SK-N-SH (cell line): ENCODE data around the gene SPTSSB. TPM values are rescaled to one million over a fixed set of nuclear protein-coding genes. Genes with fewer than 3 reads are reported as not detected.

Experiments
- CTCF ChIA-PET: fragments of 300-600, 350-600 bp; formaldehyde crosslinking; extraction: SDS; loops from one replicate; lab custom pipeline; 2021; lab: Yijun Ruan, JAX
- POLR2A ChIA-PET: fragments of 350-600 bp; sonication (Branson Sonifier 250); formaldehyde crosslinking; extraction: SDS; loops from one replicate; lab custom pipeline; 2020; ENCODE audit warnings: antibody characterized with exemption, inconsistent platforms; lab: Yijun Ruan, JAX
- DNase-seq: peaks from one replicate; pipeline ENCODE4 v3.0.0; 2012
- H2AFZ ChIP-seq: fragments of 200-600 bp; sonication (generic); 2 replicates; pipeline ENCODE4 v1.8.1; 2016; ENCODE audit warnings: antibody characterized with exemption, mild to moderate bottlenecking, low read depth
- H3F3A ChIP-seq: fragments of 200-600 bp; sonication (generic); replicated peaks from 2 replicates; pipeline ENCODE3; 2016; ENCODE audit warnings: antibody characterized with exemption, mild to moderate bottlenecking; ENCODE audit not compliant: insufficient read depth
- H3K27ac ChIP-seq, 2 experiments: fragments of 200-500 bp in 1 of 2; fragments of 200-600 bp in 1 of 2; sonication (Bioruptor generic) in 1 of 2; sonication (generic), shearing (Covaris generic) in 1 of 2; 2 replicates each; pipeline versions ENCODE4 v1.5.1 to v1.6.1; 2014 to 2016; ENCODE audit warnings: low read depth in 2 of 2, inconsistent platforms in 1 of 2, low read length in 1 of 2, mild to moderate bottlenecking in 1 of 2, mixed read lengths in 1 of 2
- H3K27me3 ChIP-seq: fragments of 200-600 bp; sonication (generic), shearing (Covaris generic); 2 replicates; pipeline ENCODE4 v1.6.1; 2016; ENCODE audit warnings: mixed run types; ENCODE audit not compliant: insufficient read depth
- H3K36me3 ChIP-seq, 2 experiments: fragments of 200-500 bp in 1 of 2; fragments of 200-600 bp in 1 of 2; sonication (Bioruptor generic) in 1 of 2; sonication (generic) in 1 of 2; replicated peaks in 1 of 2; 2 replicates each; pipeline versions ENCODE3 to v1.5.1; 2014 to 2016; ENCODE audit warnings: low read length in 1 of 2, mild to moderate bottlenecking in 1 of 2; ENCODE audit not compliant: insufficient read depth in 2 of 2, control insufficient read depth in 1 of 2
- H3K4me1 ChIP-seq, 2 experiments: fragments of 200-500 bp in 1 of 2; fragments of 200-600 bp in 1 of 2; sonication (Bioruptor generic) in 1 of 2; sonication (generic), shearing (Covaris generic) in 1 of 2; 2 replicates each; pipeline versions ENCODE4 v1.5.1 to v1.6.1; 2014 to 2016; ENCODE audit warnings: low read depth in 1 of 2, low read length in 1 of 2, mixed run types in 1 of 2; ENCODE audit not compliant: insufficient read depth in 2 of 2, control insufficient read depth in 1 of 2
- H3K4me2 ChIP-seq: fragments of 200-600 bp; sonication (generic), shearing (Covaris generic); 2 replicates; pipeline ENCODE4 v1.6.1; 2017; ENCODE audit warnings: mixed run types
- H3K4me3 ChIP-seq, 2 experiments: fragments of 200-500 bp in 1 of 2; fragments of 200-600 bp in 1 of 2; sonication (Bioruptor generic) in 1 of 2; sonication (generic), shearing (Covaris generic) in 1 of 2; 2 replicates each; pipeline versions ENCODE4 v1.5.1 to v1.8.1; 2014 to 2016; ENCODE audit warnings: low read depth in 2 of 2, inconsistent platforms in 1 of 2, low read length in 1 of 2, mild to moderate bottlenecking in 1 of 2, mixed read lengths in 1 of 2, moderate library complexity in 1 of 2
- H3K79me2 ChIP-seq: fragments of 200-600 bp; sonication (generic); 2 replicates; pipeline ENCODE4 v1.8.1; 2017; ENCODE audit warnings: mild to moderate bottlenecking; ENCODE audit not compliant: insufficient read depth
- H3K9ac ChIP-seq: fragments of 200-600 bp; sonication (generic); 2 replicates; pipeline ENCODE4 v1.6.1; 2017; ENCODE audit warnings: mixed run types
- H3K9me2 ChIP-seq: fragments of 200-600 bp; sonication (generic); 2 replicates; pipeline ENCODE4 v1.6.1; 2017; ENCODE audit warnings: mixed run types
- H3K9me3 ChIP-seq: fragments of 200-600 bp; sonication (generic); 2 replicates; pipeline ENCODE4 v1.6.1; 2017; ENCODE audit warnings: mixed run types, mild to moderate bottlenecking, moderate library complexity
- H4K20me1 ChIP-seq: fragments of 200-600 bp; sonication (generic); 2 replicates; pipeline ENCODE4 v1.6.1; 2017; ENCODE audit warnings: mild to moderate bottlenecking, mixed run types; ENCODE audit not compliant: insufficient read depth
- CHD2 ChIP-seq: fragments of 150-350 bp; IDR thresholded peaks from 2 replicates; pipeline ENCODE4 v1.6.1; 2018; ENCODE audit warnings: low read length; ENCODE audit not compliant: partially characterized antibody
- ELF1 ChIP-seq: IDR thresholded peaks from 2 replicates; pipeline ENCODE4 v1.4.0; 2012
- EZH2phosphoT487 ChIP-seq: fragments of 200-600 bp; sonication (generic); IDR thresholded peaks from 2 replicates; pipeline ENCODE4 v1.6.1; 2017; ENCODE audit warnings: low read depth, mixed run types, mild to moderate bottlenecking, antibody characterized with exemption, moderate library complexity, borderline replicate concordance
- FOSL2 ChIP-seq: IDR thresholded peaks from 2 replicates; pipeline ENCODE4 v1.4.0; 2012; ENCODE audit warnings: low read depth, mild to moderate bottlenecking, moderate library complexity, borderline replicate concordance
- FOXM1 ChIP-seq: IDR thresholded peaks from 2 replicates; pipeline ENCODE4 v1.4.0; 2012; ENCODE audit warnings: low read depth, mild to moderate bottlenecking
- GABPA ChIP-seq: IDR thresholded peaks from 2 replicates; pipeline ENCODE4 v1.4.0; 2012; ENCODE audit warnings: low read depth, mild to moderate bottlenecking
- GATA2 ChIP-seq: sonication (generic); formaldehyde crosslinking; IDR thresholded peaks from 2 replicates; pipeline ENCODE4 v1.5.0; 2020; ENCODE audit warnings: mild to moderate bottlenecking, missing genetic modification reagents
- IRF3 ChIP-seq: fragments of 150-350 bp; IDR thresholded peaks from 2 replicates; pipeline ENCODE4 v1.6.1; 2016; ENCODE audit warnings: mild to moderate bottlenecking, low read depth, low read length
- JUND ChIP-seq: IDR thresholded peaks from 2 replicates; pipeline ENCODE4 v1.4.0; 2012
- MEF2A ChIP-seq: IDR thresholded peaks from 2 replicates; pipeline ENCODE4 v1.4.0; 2012; ENCODE audit warnings: low read depth, borderline replicate concordance
- NFIC ChIP-seq: IDR thresholded peaks from 2 replicates; pipeline ENCODE4 v1.4.0; 2012; ENCODE audit warnings: borderline replicate concordance
- NRF1 ChIP-seq: IDR thresholded peaks from 2 replicates; pipeline ENCODE4 v1.6.1; 2012; ENCODE audit warnings: low read depth, mild to moderate bottlenecking, low read length
- RAD21 ChIP-seq: IDR thresholded peaks from 2 replicates; pipeline ENCODE4 v1.6.1; 2012; ENCODE audit warnings: mild to moderate bottlenecking, low read length
- RCOR1 ChIP-seq: fragments of 150-350 bp; IDR thresholded peaks from 2 replicates; pipeline ENCODE4 v1.6.1; 2017; ENCODE audit warnings: antibody characterized with exemption, low read length
- SIN3A ChIP-seq: IDR thresholded peaks from 2 replicates; pipeline ENCODE4 v1.6.1; 2012; ENCODE audit warnings: low read depth, mild to moderate bottlenecking, low read length, moderate library complexity, borderline replicate concordance
- TCF12 ChIP-seq: IDR thresholded peaks from 2 replicates; pipeline ENCODE4 v1.4.0; 2012
- TEAD4 ChIP-seq: IDR thresholded peaks from 2 replicates; pipeline ENCODE4 v1.4.0; 2012; ENCODE audit warnings: mild to moderate bottlenecking, borderline replicate concordance; ENCODE audit not compliant: insufficient read depth
- USF2 ChIP-seq: fragments of 150-350 bp; IDR thresholded peaks from 2 replicates; pipeline ENCODE4 v1.6.1; 2017; ENCODE audit warnings: antibody characterized with exemption, low read length, low read depth, borderline replicate concordance
- YY1 ChIP-seq: IDR thresholded peaks from 2 replicates; pipeline ENCODE4 v1.4.0; 2012; ENCODE audit warnings: low read depth, mild to moderate bottlenecking
- ZBTB33 ChIP-seq: IDR thresholded peaks from 2 replicates; pipeline ENCODE4 v1.4.0; 2012; ENCODE audit warnings: low read depth, borderline replicate concordance
- whole genome bisulfite sequencing: methylation state at CpG from one replicate; pipeline ENCODE4 v1.1.6; 2017; ENCODE audit warnings: low lambda C conversion rate; 5-methylcytosine and 5-hydroxymethylcytosine counted together
- polyA plus RNA-seq, 3 experiments: library from polyadenylated mRNA; depleted of rRNA; stranded (reverse); fragments of >200 nt; gene quantifications; 2 replicates each; pipeline ENCODE4 v1.2.3, GENCODE V29; 2012
- TF ChIP-seq, protein P1 (sequence below): IDR thresholded peaks from 2 replicates; pipeline ENCODE4 v1.4.0; 2012; ENCODE audit warnings: low read depth

Gene SPTSSB
- polyA plus RNA-seq, 1 of the 3 experiments (the other 2 are of a cell fraction) = 0.07 TPM

DNA sequence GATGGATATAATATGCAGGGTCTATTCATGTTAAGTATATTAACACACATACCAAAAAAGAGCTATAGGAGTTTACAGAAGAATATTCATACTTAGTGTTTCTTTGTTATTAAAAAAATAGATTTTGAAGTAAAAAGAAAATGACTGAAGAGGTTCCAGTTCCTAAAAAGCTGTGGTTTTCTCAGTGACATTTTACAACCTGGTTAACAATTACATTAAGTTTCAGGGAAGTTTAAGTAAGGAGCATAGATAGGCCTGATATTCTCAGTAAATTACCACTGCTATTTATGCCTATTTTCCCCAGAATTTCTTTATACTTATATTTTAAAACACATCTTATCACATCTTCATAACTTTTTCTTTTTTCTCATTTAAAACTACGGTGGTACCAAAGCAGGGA, 43.6 kb upstream of the SPTSSB start:
- DNase-seq = no peak
- peaks cover 4 to 19% of the 10 kb centered on the region in 2 experiments for H3K4me1 ChIP-seq
- H3K4me2 ChIP-seq = no peak overlapping the region; the same call in 1 of the 2 replicates
- H3K9me3 ChIP-seq = no peaks in the 10 kb centered on the region
- POLR2A ChIA-PET = no interaction called here
- CTCF ChIA-PET = interaction anchor here (1.1 to 1.4 kb wide), 5 partner anchors 9 to 707 kb away, joined by 3 to 4 read pairs (median 3); partner anchors contain the start of gene SPTSSB
- no peaks in the 10 kb centered on the region for H3K9me2 ChIP-seq
- peak overlapping the region; percentile 34 to 88 for H3K27ac ChIP-seq
- H3K79me2 ChIP-seq = no peaks in the 10 kb centered on the region
- WGBS = 24% methylated on average over 1 of the region's 1 CpG
- H3K36me3 ChIP-seq = no peaks in the 10 kb centered on the region
- H4K20me1 ChIP-seq = no peaks in the 10 kb centered on the region
- TF ChIP-seq USF2 = no peak
- TF ChIP-seq CHD2 = no peak
- TF ChIP-seq RCOR1 = no peak
- H3K4me3 ChIP-seq = no peak overlapping the region
- H2AFZ ChIP-seq = no peak overlapping the region
- peak overlapping the region; percentile 8; the same call in 1 of the 2 replicates for H3K9ac ChIP-seq
- H3F3A ChIP-seq = peaks cover 5% of the 10 kb centered on the region
- no peaks in the 10 kb centered on the region for H3K27me3 ChIP-seq

DNA sequence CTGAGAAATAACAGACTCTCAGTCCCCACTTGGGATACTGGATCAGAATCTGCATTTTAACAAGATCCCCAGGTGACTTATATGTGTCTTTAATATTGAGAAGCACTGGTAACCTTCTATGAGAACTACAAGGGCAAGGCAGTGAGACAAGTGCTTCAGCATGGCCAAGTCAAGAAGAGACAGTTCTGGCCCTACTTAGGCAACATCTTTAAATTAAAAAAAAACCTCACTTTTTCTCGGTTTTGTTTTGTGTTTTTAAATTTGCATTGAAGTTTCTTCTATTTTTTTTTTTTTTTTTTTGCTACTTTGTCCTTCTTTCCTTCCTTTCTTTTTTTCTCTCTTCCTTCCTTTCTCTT, 42.5 kb upstream of the SPTSSB start:
- POLR2A ChIA-PET = no interaction called here

More for the DNA sequence above, 42.5 kb upstream of the SPTSSB start:
- Histone ChIP-seq H3K36me3 (no peaks in the 10 kb centered on the region), H3K27me3 (no peaks in the 10 kb centered on the region), H4K20me1 (no peaks in the 10 kb centered on the region), H3K9me2 (no peaks in the 10 kb centered on the region), H3K9ac (no peak overlapping the region), H3K9me3 (no peaks in the 10 kb centered on the region), H3K27ac (no peak overlapping the region), H3F3A (peaks cover 5% of the 10 kb centered on the region), H2AFZ (no peak overlapping the region), H3K4me3 (no peak overlapping the region), H3K79me2 (no peaks in the 10 kb centered on the region), H3K4me2 (no peak overlapping the region), H3K4me1 (peaks cover 4 to 19% of the 10 kb centered on the region in 2 experiments)
- TF ChIP-seq NRF1 = no peak
- TF ChIP-seq GABPA = no peak
- no peak for TF ChIP-seq RAD21
- TF ChIP-seq JUND = no peak
- TF ChIP-seq MEF2A = no peak
- no peak for TF ChIP-seq SIN3A
- TF ChIP-seq ZBTB33 = no peak
- no peak for TF ChIP-seq FOXM1
- TF ChIP-seq GATA2 (CRISPR knock-in tag) = no peak
- TF ChIP-seq IRF3 = no peak
- TF ChIP-seq FOSL2 = no peak
- TF ChIP-seq TCF12 = no peak
- TF ChIP-seq ELF1 = no peak
- TF ChIP-seq YY1 = no peak
- no peak for TF ChIP-seq USF2
- TF ChIP-seq, protein P1, sequence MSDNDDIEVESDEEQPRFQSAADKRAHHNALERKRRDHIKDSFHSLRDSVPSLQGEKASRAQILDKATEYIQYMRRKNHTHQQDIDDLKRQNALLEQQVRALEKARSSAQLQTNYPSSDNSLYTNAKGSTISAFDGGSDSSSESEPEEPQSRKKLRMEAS = no peak
- no peak for TF ChIP-seq EZH2phosphoT487
- no peak for TF ChIP-seq NFIC
- TF ChIP-seq TEAD4 = no peak
- CTCF ChIA-PET = interaction anchor here (1.4 to 1.8 kb wide), 2 partner anchors 10 to 42 kb away, joined by 4 to 6 read pairs; partner anchors contain the start of gene SPTSSB
- 38% methylated on average over 1 of the region's 1 CpG for WGBS
- no peak for DNase-seq
